Esophagus squamous epithelium (tissue), 5 donors: ENCODE measurements around the gene EIF1B. TPM values are rescaled to one million over a fixed set of nuclear protein-coding genes. Genes with fewer than 3 reads are reported as not detected.
A peak's percentile ranks its signal among the peaks of the same experiment; 100 is the strongest.

Experiments
- DNase-seq: peaks from one replicate; lab custom pipeline; 2025; lab: John Stamatoyannopoulos, UW
- H3K27ac ChIP-seq, 4 donors: fragments of 200-600 bp; sonication (generic); one replicate each; pipeline ENCODE4 v1.5.1; 2016 to 2019; ENCODE audit warnings: mild to moderate bottlenecking in 1 of 4
- H3K27me3 ChIP-seq, 4 donors: fragments of 200-600 bp; sonication (generic); 1 replicate in 3 of 4; 2 replicates in 1 of 4; pipeline versions ENCODE4 v1.5.1 to v1.6.0; 2017 to 2021; ENCODE audit warnings: antibody characterized with exemption in 1 of 4
- H3K36me3 ChIP-seq, 3 donors: fragments of 200-600 bp; sonication (generic); one replicate each; pipeline ENCODE4 v1.5.1; 2016 to 2019
- H3K4me1 ChIP-seq, 3 donors: fragments of 200-600 bp; sonication (generic); one replicate each; pipeline ENCODE4 v1.5.1; 2017 to 2019
- H3K4me3 ChIP-seq, 4 donors: fragments of 200-600 bp; sonication (generic); 1 replicate in 3 of 4; 2 replicates in 1 of 4; pipeline ENCODE4 v1.5.1; 2016 to 2019; ENCODE audit warnings: mild to moderate bottlenecking in 2 of 4, moderate library complexity in 1 of 4
- H3K9me3 ChIP-seq, 3 donors: fragments of 200-600 bp; sonication (generic); one replicate each; pipeline ENCODE4 v1.5.1; 2016 to 2019
- POLR2A ChIP-seq, 4 donors: fragments of 450-650 bp; IDR thresholded peaks; one replicate each; pipeline ENCODE4 v1.6.1; 2017; ENCODE audit warnings: antibody characterized with exemption in 4 of 4, mild to moderate bottlenecking in 4 of 4, moderate library complexity in 3 of 4
- WGBS, 2 donors: methylation state at CpG; one replicate each; pipeline ENCODE4 v1.1.5; 2018; 5-methylcytosine and 5-hydroxymethylcytosine counted together
- intact Hi-C: fragments of 100-400 bp; cut with DNase I; formaldehyde crosslinking; loops from one replicate; pipeline ENCODE4 v1.15.0; 2022
- total RNA-seq, 4 donors: library from RNA; depleted of rRNA; stranded (reverse); fragments of >200 nt; gene quantifications; one replicate each; pipeline ENCODE4 v1.1.0, GENCODE V29; 2016
- TF ChIP-seq, protein P1 (sequence below), 6 experiments: fragments of 450-650 bp in 4 of 6; fragments of 200-600 bp in 2 of 6; sonication (generic) in 2 of 6; IDR thresholded peaks; one replicate each; pipeline ENCODE4 v1.5.1; 2016 to 2019; ENCODE audit warnings: antibody characterized with exemption in 6 of 6, mild to moderate bottlenecking in 4 of 6, moderate library complexity in 4 of 6
- donor health status: DM: yes; HTN: yes; CAD: no.

The EIF1B gene
- total RNA-seq, 4 donors from 2014 or later, result 6.7 to 22.1 (median 9.3) TPM

DNA sequence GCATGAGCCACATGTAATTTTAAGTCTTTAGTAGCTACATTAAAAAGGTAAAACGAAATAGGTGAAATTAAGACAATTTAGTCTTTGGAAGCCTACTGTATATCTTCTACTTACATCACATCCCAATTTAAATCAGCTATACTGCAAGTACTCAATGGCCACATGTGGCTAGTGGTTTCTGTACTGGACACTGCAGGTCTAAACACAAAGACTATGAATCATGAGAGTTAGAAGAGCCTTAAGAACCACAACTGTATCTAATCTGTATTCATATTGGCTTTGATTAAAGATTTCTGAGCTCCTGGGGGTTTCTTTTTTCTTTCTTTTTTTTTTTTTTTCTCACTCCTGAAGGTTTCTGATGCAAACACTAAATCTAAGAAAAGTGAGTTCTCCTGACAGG, 2.3 kb upstream of the EIF1B start:
- H3K4me1 ChIP-seq, result peaks cover 8 to 26% (median 18%) of the 10 kb centered on the region in 3 donors
- no peak overlapping the region for H3K27ac ChIP-seq
- no peaks in the 10 kb centered on the region for H3K27me3 ChIP-seq
- TF ChIP-seq, protein P1, sequence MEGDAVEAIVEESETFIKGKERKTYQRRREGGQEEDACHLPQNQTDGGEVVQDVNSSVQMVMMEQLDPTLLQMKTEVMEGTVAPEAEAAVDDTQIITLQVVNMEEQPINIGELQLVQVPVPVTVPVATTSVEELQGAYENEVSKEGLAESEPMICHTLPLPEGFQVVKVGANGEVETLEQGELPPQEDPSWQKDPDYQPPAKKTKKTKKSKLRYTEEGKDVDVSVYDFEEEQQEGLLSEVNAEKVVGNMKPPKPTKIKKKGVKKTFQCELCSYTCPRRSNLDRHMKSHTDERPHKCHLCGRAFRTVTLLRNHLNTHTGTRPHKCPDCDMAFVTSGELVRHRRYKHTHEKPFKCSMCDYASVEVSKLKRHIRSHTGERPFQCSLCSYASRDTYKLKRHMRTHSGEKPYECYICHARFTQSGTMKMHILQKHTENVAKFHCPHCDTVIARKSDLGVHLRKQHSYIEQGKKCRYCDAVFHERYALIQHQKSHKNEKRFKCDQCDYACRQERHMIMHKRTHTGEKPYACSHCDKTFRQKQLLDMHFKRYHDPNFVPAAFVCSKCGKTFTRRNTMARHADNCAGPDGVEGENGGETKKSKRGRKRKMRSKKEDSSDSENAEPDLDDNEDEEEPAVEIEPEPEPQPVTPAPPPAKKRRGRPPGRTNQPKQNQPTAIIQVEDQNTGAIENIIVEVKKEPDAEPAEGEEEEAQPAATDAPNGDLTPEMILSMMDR (IDR thresholded peaks at IDR 0.05), result no peak
- no peaks in the 10 kb centered on the region for H3K9me3 ChIP-seq
- no peak for DNase-seq
- intact Hi-C loops, result no loop called here
- peaks cover 0 to 10% (median 2%) of the 10 kb centered on the region in 3 donors for H3K36me3 ChIP-seq
- WGBS, 2 donors, result 81 to 95% methylated on average over 1 of the region's 1 CpG
- H3K4me3 ChIP-seq, result no peak overlapping the region

DNA sequence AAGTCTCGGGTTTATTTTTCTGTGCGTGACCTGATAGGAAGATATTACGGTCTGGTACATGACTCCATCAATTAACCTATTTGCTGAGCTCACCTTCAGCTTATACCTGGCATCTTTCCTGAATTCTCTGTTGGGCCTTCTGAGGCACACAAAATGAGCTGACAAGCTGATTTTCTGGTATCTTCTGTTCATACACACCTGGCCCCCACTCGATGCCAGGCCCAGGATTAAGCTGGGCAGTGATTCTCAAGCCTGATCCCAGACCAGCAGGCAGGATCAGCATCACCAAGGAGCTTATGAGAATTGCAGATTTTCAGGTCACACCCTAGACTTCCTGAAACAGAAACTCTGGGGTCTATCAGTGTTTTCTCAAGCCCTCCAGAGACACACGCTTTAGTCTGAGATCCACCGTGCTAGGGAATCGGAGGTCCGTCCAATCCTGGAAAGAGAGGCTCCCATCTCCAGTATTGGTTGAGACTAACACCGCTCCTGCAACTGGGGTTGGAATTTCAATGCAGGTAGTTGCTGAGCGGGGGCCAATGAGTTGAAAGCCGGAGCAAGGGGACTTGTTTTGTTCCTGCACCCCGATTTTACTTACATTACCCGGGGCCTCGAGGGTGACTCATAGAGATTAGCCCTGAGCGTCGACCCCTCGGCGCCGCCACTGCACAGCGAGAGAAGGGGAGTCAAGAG, 636 bp upstream of the EIF1B start:
- WGBS, 2 donors, result 22 to 42% methylated on average over 10 to 16 of the region's 20 CpGs
- Histone ChIP-seq H3K4me3 (peak overlapping the region; percentile 73 to 98 (median 88)), H3K9me3 (no peaks in the 10 kb centered on the region), H3K27me3 (no peaks in the 10 kb centered on the region), H3K36me3 (peaks cover 0 to 27% (median 5%) of the 10 kb centered on the region in 3 donors), H3K27ac (peak overlapping the region; percentile 90 to 98 (median 94)), H3K4me1 (peaks cover 8 to 41% (median 21%) of the 10 kb centered on the region in 3 donors)
- no peak for TF ChIP-seq POLR2A (IDR thresholded peaks at IDR 0.05)
- TF ChIP-seq, protein P1 (IDR thresholded peaks at IDR 0.05), result no peak
- DNase-seq, result no peak
- intact Hi-C loops, result no loop called here

DNA sequence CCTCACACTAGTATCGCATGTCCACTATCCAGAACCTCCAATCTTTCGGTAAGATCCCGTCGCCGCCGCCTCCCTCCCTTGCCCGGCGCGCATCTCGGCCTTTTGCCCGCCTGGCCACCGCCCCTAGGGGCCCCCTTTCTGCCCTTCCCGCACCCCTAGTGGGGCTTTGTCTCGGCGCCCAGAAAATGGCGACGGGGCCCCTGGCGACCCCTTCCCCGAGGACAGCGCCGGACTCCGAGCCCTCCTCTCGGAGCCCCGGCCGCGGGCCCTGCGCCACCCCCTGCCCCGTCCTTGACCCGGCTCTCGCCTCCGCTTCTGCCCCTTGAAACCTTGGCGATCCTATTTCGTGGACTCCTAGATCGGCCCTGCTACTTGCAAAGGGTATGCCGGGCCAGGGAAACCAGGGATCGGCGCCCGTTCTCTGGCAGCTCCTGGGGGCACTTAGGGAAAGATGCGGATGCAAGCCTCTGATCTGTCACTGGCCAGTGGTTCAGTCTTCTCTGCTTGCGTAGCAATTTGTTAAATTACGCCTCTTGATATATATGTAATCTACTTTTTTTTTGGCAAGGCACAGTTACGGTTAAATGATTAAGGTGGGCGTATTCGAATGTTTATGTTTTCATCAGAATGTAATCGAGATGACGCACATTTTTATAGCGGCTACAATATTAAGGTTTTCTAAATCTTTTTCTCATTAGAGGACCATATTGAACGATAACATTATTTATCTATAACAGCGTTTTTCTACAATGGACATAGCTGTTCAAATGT, 603 bp downstream of the EIF1B start:
- TF ChIP-seq, protein P1 (IDR thresholded peaks at IDR 0.05), result no peak
- no peak for TF ChIP-seq POLR2A (IDR thresholded peaks at IDR 0.05)
- peaks cover 0 to 36% (median 5%) of the 10 kb centered on the region in 3 donors for H3K36me3 ChIP-seq
- no peaks in the 10 kb centered on the region for H3K9me3 ChIP-seq
- H3K27me3 ChIP-seq, result no peaks in the 10 kb centered on the region
- peak overlapping the region; percentile 90 to 98 (median 94) for H3K27ac ChIP-seq
- H3K4me3 ChIP-seq, result peak overlapping the region; percentile 73 to 98 (median 88)
- intact Hi-C loops, result no loop called here
- peaks cover 8 to 50% (median 21%) of the 10 kb centered on the region in 3 donors for H3K4me1 ChIP-seq
- 0 to 1% methylated on average over 18 to 43 of the region's 49 CpGs for WGBS, 2 donors
- no peak for DNase-seq

DNA sequence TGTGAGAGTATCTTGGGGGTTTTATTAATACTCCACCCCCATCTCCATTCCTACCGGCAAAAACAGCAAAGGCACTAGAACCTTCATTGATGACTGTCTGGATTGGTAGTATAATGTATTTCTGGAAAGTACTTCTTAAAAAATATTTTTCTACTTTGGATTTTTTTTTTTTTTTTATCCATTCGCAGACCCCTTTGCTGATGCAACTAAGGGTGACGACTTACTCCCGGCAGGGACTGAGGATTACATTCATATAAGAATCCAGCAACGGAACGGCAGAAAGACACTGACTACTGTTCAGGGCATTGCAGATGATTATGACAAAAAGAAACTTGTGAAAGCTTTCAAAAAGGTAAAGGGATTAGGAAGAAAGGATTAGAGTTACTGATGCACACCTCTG, 1.2 kb downstream of the EIF1B start:
- Histone ChIP-seq H3K4me1 (peaks cover 8 to 50% (median 21%) of the 10 kb centered on the region in 3 donors), H3K27me3 (no peaks in the 10 kb centered on the region), H3K27ac (peak overlapping the region; percentile 90 to 98 (median 94)), H3K9me3 (no peaks in the 10 kb centered on the region), H3K4me3 (peak overlapping the region; percentile 73 to 98 (median 88)), H3K36me3 (peaks cover 0 to 39% (median 5%) of the 10 kb centered on the region in 3 donors)
- DNase-seq, result no peak
- no peak for TF ChIP-seq POLR2A (IDR thresholded peaks at IDR 0.05)
- TF ChIP-seq, protein P1 (IDR thresholded peaks at IDR 0.05), result no peak
- intact Hi-C loops, result no loop called here
- WGBS, 2 donors, result 6 to 8% methylated on average over 6 of the region's 6 CpGs
